H9 (cell line): ENCODE results near the gene JADE2. TPM values are rescaled to one million over a fixed set of nuclear protein-coding genes. Genes with fewer than 3 reads are reported as not detected.

Source experiments
- DNase-seq: peaks from one replicate; pipeline ENCODE4 v3.0.0-alpha.2; 2017
- H2AFZ ChIP-seq: one replicate; pipeline ENCODE4 v1.6.1; 2013; ENCODE audit warnings: mild to moderate bottlenecking, low read length, control low read depth, moderate library complexity
- H2AK5ac ChIP-seq: 2 replicates; pipeline ENCODE4 v1.6.1; 2013; ENCODE audit warnings: low read length, control low read depth, mixed read lengths; ENCODE audit not compliant: insufficient read length
- H2BK120ac ChIP-seq: one replicate; pipeline ENCODE4 v1.6.1; 2013; ENCODE audit warnings: low read depth, mild to moderate bottlenecking, low read length, control low read depth, inconsistent platforms; ENCODE audit not compliant: poor library complexity, severe bottlenecking
- H2BK12ac ChIP-seq: 2 replicates; pipeline ENCODE4 v1.6.1; 2013; ENCODE audit warnings: low read length, control low read depth, mixed read lengths, low read depth; ENCODE audit not compliant: insufficient read length
- H2BK15ac ChIP-seq: 2 replicates; pipeline ENCODE4 v1.6.1; 2013; ENCODE audit warnings: low read depth, low read length, control low read depth
- H2BK20ac ChIP-seq: one replicate; pipeline ENCODE4 v1.6.1; 2013; ENCODE audit warnings: low read depth, mild to moderate bottlenecking, low read length, control low read depth, inconsistent platforms; ENCODE audit not compliant: poor library complexity, severe bottlenecking
- H2BK5ac ChIP-seq: 2 replicates; pipeline ENCODE4 v1.6.1; 2013; ENCODE audit warnings: low read length, control low read depth, mixed read lengths; ENCODE audit not compliant: insufficient read length
- H3K14ac ChIP-seq: 2 replicates; pipeline ENCODE4 v1.6.1; 2013; ENCODE audit warnings: low read length, control low read depth; ENCODE audit not compliant: insufficient read depth
- H3K18ac ChIP-seq: 2 replicates; pipeline ENCODE4 v1.6.1; 2013; ENCODE audit warnings: low read depth, mild to moderate bottlenecking, mixed read lengths, low read length, control low read depth; ENCODE audit not compliant: insufficient read length
- H3K23ac ChIP-seq: 2 replicates; pipeline ENCODE4 v1.6.1; 2013; ENCODE audit warnings: low read length, control low read depth, mixed read lengths, low read depth; ENCODE audit not compliant: insufficient read length
- H3K23me2 ChIP-seq: 2 replicates; pipeline ENCODE4 v1.6.1; 2013; ENCODE audit warnings: low read depth, mild to moderate bottlenecking, mixed read lengths, low read length, control low read depth; ENCODE audit not compliant: insufficient read length, poor library complexity, severe bottlenecking
- H3K27ac ChIP-seq: 2 replicates; pipeline ENCODE4 v1.5.1; 2013; ENCODE audit warnings: low read length, control low read depth, mixed read lengths, low read depth; ENCODE audit not compliant: insufficient read length
- H3K27me3 ChIP-seq: 2 replicates; pipeline ENCODE4 v1.6.1; 2013; ENCODE audit warnings: low read length, control low read depth, inconsistent platforms; ENCODE audit not compliant: insufficient read depth
- H3K4ac ChIP-seq: 2 replicates; pipeline ENCODE4 v1.6.1; 2013; ENCODE audit warnings: low read depth, mild to moderate bottlenecking, control low read depth, inconsistent platforms, low read length, moderate library complexity
- H3K4me1 ChIP-seq: 2 replicates; pipeline ENCODE4 v1.6.1; 2013; ENCODE audit warnings: low read length, control low read depth, inconsistent platforms; ENCODE audit not compliant: insufficient read depth
- H3K4me2 ChIP-seq: 2 replicates; pipeline ENCODE4 v1.6.1; 2013; ENCODE audit warnings: low read length, control low read depth, mixed read lengths; ENCODE audit not compliant: insufficient read length, insufficient read depth
- H3K56ac ChIP-seq: 2 replicates; pipeline ENCODE4 v1.6.1; 2013; ENCODE audit warnings: low read depth, mild to moderate bottlenecking, mixed read lengths, low read length, control low read depth; ENCODE audit not compliant: insufficient read length
- H3K79me1 ChIP-seq: 2 replicates; pipeline ENCODE4 v1.6.1; 2013; ENCODE audit warnings: low read depth, mild to moderate bottlenecking, moderate library complexity, low read length, control low read depth, inconsistent platforms; ENCODE audit not compliant: insufficient read depth, poor library complexity, severe bottlenecking
- H3K79me2 ChIP-seq: 2 replicates; pipeline ENCODE4 v1.6.1; 2013; ENCODE audit warnings: low read length, control low read depth, inconsistent platforms; ENCODE audit not compliant: insufficient read depth
- H3K9ac ChIP-seq: 2 replicates; pipeline ENCODE4 v1.6.1; 2013; ENCODE audit warnings: low read length, control low read depth, mixed read lengths; ENCODE audit not compliant: insufficient read length; ENCODE audit errors: extremely low read depth
- H3K9me3 ChIP-seq: one replicate; pipeline ENCODE4 v1.6.1; 2013; ENCODE audit warnings: low read depth, low read length, inconsistent platforms; ENCODE audit not compliant: control insufficient read depth
- H3T11ph ChIP-seq: one replicate; pipeline ENCODE4 v1.6.1; 2013; ENCODE audit warnings: mild to moderate bottlenecking, low read length, control low read depth, inconsistent platforms
- H4K20me1 ChIP-seq: one replicate; pipeline ENCODE4 v1.6.1; 2013; ENCODE audit not compliant: control insufficient read depth, insufficient read length, insufficient read depth
- H4K5ac ChIP-seq: 2 replicates; pipeline ENCODE4 v1.6.1; 2013; ENCODE audit warnings: low read depth, mild to moderate bottlenecking, mixed read lengths, low read length, control low read depth; ENCODE audit not compliant: insufficient read length
- H4K8ac ChIP-seq: replicated peaks from 2 replicates; pipeline ENCODE4 v1.6.1; 2013; ENCODE audit warnings: low read length, control low read depth, mixed read lengths, low read depth; ENCODE audit not compliant: insufficient read length
- H4K91ac ChIP-seq: 2 replicates; pipeline ENCODE4 v1.6.1; 2013; ENCODE audit warnings: low read depth, mild to moderate bottlenecking, moderate library complexity, mixed read lengths, low read length, control low read depth; ENCODE audit not compliant: insufficient read length
- H3K27ac Mint-ChIP-seq, 3 experiments: 2 replicates in 2 of 3; 3 replicates in 1 of 3; pipeline ENCODE4 v1.8.0; 2020 to 2021; ENCODE audit warnings: mixed read lengths in 3 of 3, mild to moderate bottlenecking in 1 of 3, moderate library complexity in 1 of 3
- H3K27me3 Mint-ChIP-seq: 2 replicates; pipeline ENCODE4 v1.8.0; 2021; ENCODE audit warnings: low read depth, mild to moderate bottlenecking, moderate library complexity, mixed read lengths
- H3K36me3 Mint-ChIP-seq, 3 experiments: 2 replicates in 2 of 3; 3 replicates in 1 of 3; pipeline ENCODE4 v1.8.0; 2020 to 2021; ENCODE audit warnings: low read depth in 3 of 3, mixed read lengths in 3 of 3; ENCODE audit not compliant: insufficient read depth in 1 of 3
- H3K4me1 Mint-ChIP-seq, 2 experiments: 2 replicates each; pipeline ENCODE4 v1.8.0; 2020; ENCODE audit warnings: mixed read lengths in 2 of 2
- H3K4me3 Mint-ChIP-seq, 2 experiments: 2 replicates in 1 of 2; 3 replicates in 1 of 2; pipeline ENCODE4 v1.8.0; 2020 to 2021; ENCODE audit warnings: mild to moderate bottlenecking in 2 of 2, mixed read lengths in 2 of 2, moderate library complexity in 1 of 2
- H3K9me3 Mint-ChIP-seq, 2 experiments: 2 replicates in 1 of 2; 3 replicates in 1 of 2; pipeline ENCODE4 v1.8.0; 2020; ENCODE audit warnings: mild to moderate bottlenecking in 2 of 2, mixed read lengths in 2 of 2, moderate library complexity in 1 of 2
- WGBS: extraction: QIAGEN DNeasy Blood & Tissue Kit; methylation state at CpG from one replicate; pipeline ENCODE4 v1.1.7; 2013; ENCODE audit warnings: missing lambda C conversion rate, low lambda C conversion rate, mixed read lengths; ENCODE audit not compliant: insufficient read length; ENCODE audit errors: extremely low coverage; 5-methylcytosine and 5-hydroxymethylcytosine counted together
- total RNA-seq: library from RNA; stranded (reverse); gene quantifications from 2 replicates; pipeline ENCODE4 v1.2.1, GENCODE V29; 2021
- TF ChIP-seq, protein P1 (sequence below): fragments of 200-600 bp; sonication (generic); conservative IDR thresholded peaks from 3 replicates; pipeline ENCODE4 v1.8.0; 2021; ENCODE audit warnings: antibody characterized with exemption, mild to moderate bottlenecking

The JADE2 gene
- total RNA-seq, 1 experiment from 2014 or later, result 99.7 TPM

DNA sequence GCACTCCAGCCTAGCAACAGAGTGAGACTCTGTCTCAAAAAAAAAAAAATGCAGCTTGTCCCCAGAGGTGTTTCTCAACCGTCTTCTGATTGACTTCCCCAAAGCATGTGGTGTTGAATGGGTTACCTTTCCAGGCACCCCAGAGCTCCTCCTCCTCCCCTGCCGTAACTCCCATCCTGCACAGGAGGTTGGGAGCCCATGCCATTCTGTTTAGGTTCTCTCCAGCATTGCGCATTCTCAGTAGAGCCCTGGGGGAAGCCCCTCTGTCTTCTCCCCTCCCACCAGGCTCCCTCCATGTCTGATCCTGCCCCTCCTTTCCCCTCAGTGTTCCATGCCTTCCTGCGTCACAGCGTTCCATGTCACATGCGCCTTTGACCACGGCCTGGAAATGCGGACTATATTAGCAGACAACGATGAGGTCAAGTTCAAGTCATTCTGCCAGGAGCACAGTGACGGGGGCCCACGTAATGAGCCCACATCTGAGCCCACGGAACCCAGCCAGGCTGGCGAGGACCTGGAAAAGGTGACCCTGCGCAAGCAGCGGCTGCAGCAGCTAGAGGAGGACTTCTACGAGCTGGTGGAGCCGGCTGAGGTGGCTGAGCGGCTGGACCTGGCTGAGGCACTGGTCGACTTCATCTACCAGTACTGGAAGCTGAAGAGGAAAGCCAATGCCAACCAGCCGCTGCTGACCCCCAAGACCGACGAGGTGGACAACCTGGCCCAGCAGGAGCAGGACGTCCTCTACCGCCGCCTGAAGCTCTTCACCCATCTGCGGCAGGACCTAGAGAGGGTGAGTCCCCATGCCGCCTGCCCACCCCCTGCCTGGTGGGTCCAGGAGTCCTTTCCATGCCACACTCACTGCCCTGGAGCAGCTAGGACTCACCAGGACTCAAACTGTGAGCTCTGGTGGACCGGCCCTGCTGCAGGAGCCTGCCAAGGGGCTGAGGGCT lies 40.6 kb downstream of the JADE2 start:
- Histone ChIP-seq H4K91ac (no peak overlapping the region), H3K4ac (no peak overlapping the region), H2AK5ac (no peak overlapping the region), H3K9ac (no peak overlapping the region), H4K5ac (no peak overlapping the region), H3K14ac (no peak overlapping the region), H3K79me1 (no peaks in the 10 kb centered on the region), H2AFZ (no peak overlapping the region), H2BK120ac (no peak overlapping the region), H3K9me3 (no peaks in the 10 kb centered on the region), H2BK15ac (no peak overlapping the region), H3K4me2 (no peak overlapping the region), H3K56ac (no peak overlapping the region), H4K8ac (no peak overlapping the region), H3K27ac (no peak overlapping the region), H3K23ac (no peak overlapping the region), H3K79me2 (no peaks in the 10 kb centered on the region), H3K27me3 (no peaks in the 10 kb centered on the region), H3K18ac (no peak overlapping the region), H2BK12ac (no peak overlapping the region), H3K4me1 (no peaks in the 10 kb centered on the region), H3T11ph (no peak overlapping the region), H2BK5ac (no peak overlapping the region), H2BK20ac (no peak overlapping the region), H3K23me2 (no peaks in the 10 kb centered on the region), H4K20me1 (no peaks in the 10 kb centered on the region)
- no peak for DNase-seq
- H3K9me3 Mint-ChIP-seq, result no peaks in the 10 kb centered on the region
- peak overlapping the region in 2 of 3 experiments; percentile 27 to 90; a peak in 3 of 7 replicates for H3K27ac Mint-ChIP-seq
- H3K4me3 Mint-ChIP-seq, result no peak overlapping the region
- WGBS, result no CpG with 5 or more reads among the region's 28 CpGs
- peaks cover 27 to 95% (median 72%) of the 10 kb centered on the region in 3 experiments for H3K36me3 Mint-ChIP-seq
- H3K4me1 Mint-ChIP-seq, result peaks cover 4 to 8% of the 10 kb centered on the region in 2 experiments
- TF ChIP-seq, protein P1, sequence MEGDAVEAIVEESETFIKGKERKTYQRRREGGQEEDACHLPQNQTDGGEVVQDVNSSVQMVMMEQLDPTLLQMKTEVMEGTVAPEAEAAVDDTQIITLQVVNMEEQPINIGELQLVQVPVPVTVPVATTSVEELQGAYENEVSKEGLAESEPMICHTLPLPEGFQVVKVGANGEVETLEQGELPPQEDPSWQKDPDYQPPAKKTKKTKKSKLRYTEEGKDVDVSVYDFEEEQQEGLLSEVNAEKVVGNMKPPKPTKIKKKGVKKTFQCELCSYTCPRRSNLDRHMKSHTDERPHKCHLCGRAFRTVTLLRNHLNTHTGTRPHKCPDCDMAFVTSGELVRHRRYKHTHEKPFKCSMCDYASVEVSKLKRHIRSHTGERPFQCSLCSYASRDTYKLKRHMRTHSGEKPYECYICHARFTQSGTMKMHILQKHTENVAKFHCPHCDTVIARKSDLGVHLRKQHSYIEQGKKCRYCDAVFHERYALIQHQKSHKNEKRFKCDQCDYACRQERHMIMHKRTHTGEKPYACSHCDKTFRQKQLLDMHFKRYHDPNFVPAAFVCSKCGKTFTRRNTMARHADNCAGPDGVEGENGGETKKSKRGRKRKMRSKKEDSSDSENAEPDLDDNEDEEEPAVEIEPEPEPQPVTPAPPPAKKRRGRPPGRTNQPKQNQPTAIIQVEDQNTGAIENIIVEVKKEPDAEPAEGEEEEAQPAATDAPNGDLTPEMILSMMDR, result no peak
- no peaks in the 10 kb centered on the region for H3K27me3 Mint-ChIP-seq
